Fibroblast of peridontal ligament (primary cell): ENCODE data around the gene NR2C2.

Source experiments
- DNase-seq: peaks from one replicate; pipeline ENCODE4 v3.0.0-alpha.2; 2010; ENCODE audit errors: extremely low read depth

Gene NR2C2

GRCh38 chr3:15017191-15017590 lies 69.8 kb downstream of the NR2C2 start:
- DNase-seq, result no peak

GRCh38 chr3:15023249-15023648 lies 75.9 kb downstream of the NR2C2 start:
- DNase-seq, result no peak

GRCh38 chr3:15023719-15024118 lies 76.3 kb downstream of the NR2C2 start:
- no peak for DNase-seq

GRCh38 chr3:15029625-15030024 lies 82.2 kb downstream of the NR2C2 start:
- no peak for DNase-seq

- no peak for DNase-seq
These were observed 85.3 kb downstream of the NR2C2 start for GRCh38 chr3:15032650-15033049.

- DNase-seq, result no peak
These were observed 85.7 kb downstream of the NR2C2 start for GRCh38 chr3:15033103-15033502.

- DNase-seq, result no peak
These were observed 90.9 kb downstream of the NR2C2 start for GRCh38 chr3:15038306-15038705.

GRCh38 chr3:15040844-15041243 lies 93.5 kb downstream of the NR2C2 start:
- DNase-seq, result no peak

- no peak for DNase-seq
These were observed 94.6 kb downstream of the NR2C2 start for GRCh38 chr3:15041950-15042349.

GRCh38 chr3:15042936-15043335 lies 95.6 kb downstream of the NR2C2 start:
- DNase-seq, result no peak

- peak; percentile 16 for DNase-seq
These were observed 96.2 kb downstream of the NR2C2 start for GRCh38 chr3:15043408-15044171.

- DNase-seq, result no peak
These were observed 96.9 kb downstream of the NR2C2 start for GRCh38 chr3:15044326-15044725.

GRCh38 chr3:15045667-15046066 lies 98.3 kb downstream of the NR2C2 start:
- no peak for DNase-seq

- DNase-seq, result no peak
These were observed 102.2 kb downstream of the NR2C2 start for GRCh38 chr3:15049584-15049983.

- no peak for DNase-seq
These were observed 103.2 kb downstream of the NR2C2 start for GRCh38 chr3:15050405-15051092.

- DNase-seq, result peak; percentile 14
These were observed 104.1 kb downstream of the NR2C2 start for GRCh38 chr3:15051531-15051930.

GRCh38 chr3:15052335-15053242 lies 105.2 kb downstream of the NR2C2 start:
- no peak for DNase-seq

- DNase-seq, result no peak
These were observed 106.2 kb downstream of the NR2C2 start for GRCh38 chr3:15053541-15053940.

- peak; percentile 20 for DNase-seq
These were observed 107.7 kb downstream of the NR2C2 start for GRCh38 chr3:15055019-15055557.

- DNase-seq, result no peak
These were observed 109.5 kb downstream of the NR2C2 start for GRCh38 chr3:15056676-15057404.

GRCh38 chr3:15060029-15060428 lies 112.6 kb downstream of the NR2C2 start:
- DNase-seq, result no peak
